ENCODE measurements around the gene CADM4.
A peak's percentile ranks its signal among the peaks of the same experiment; 100 is the strongest.

Gene CADM4

DNA sequence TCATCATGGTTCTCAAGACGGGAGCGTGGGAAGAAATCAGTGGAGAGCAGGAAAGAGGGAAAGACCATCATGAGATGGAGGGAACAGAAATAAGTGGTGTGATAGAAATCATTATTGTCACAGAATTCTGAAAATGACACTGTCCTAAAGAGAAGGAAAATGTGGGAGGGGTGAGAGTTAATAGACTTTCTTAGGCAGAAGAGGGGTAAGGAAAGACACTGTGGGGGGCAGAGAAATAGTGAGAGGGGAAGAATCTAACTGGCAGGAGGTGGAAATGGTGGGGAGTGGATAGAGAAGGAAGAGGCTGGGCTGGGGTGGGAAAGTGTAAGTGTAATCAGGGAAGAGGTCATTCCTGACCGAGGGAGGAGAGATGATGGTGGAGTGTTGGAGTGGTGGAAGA, 60.9 kb downstream of the CADM4 start:
- DNase-seq: no peak

DNA sequence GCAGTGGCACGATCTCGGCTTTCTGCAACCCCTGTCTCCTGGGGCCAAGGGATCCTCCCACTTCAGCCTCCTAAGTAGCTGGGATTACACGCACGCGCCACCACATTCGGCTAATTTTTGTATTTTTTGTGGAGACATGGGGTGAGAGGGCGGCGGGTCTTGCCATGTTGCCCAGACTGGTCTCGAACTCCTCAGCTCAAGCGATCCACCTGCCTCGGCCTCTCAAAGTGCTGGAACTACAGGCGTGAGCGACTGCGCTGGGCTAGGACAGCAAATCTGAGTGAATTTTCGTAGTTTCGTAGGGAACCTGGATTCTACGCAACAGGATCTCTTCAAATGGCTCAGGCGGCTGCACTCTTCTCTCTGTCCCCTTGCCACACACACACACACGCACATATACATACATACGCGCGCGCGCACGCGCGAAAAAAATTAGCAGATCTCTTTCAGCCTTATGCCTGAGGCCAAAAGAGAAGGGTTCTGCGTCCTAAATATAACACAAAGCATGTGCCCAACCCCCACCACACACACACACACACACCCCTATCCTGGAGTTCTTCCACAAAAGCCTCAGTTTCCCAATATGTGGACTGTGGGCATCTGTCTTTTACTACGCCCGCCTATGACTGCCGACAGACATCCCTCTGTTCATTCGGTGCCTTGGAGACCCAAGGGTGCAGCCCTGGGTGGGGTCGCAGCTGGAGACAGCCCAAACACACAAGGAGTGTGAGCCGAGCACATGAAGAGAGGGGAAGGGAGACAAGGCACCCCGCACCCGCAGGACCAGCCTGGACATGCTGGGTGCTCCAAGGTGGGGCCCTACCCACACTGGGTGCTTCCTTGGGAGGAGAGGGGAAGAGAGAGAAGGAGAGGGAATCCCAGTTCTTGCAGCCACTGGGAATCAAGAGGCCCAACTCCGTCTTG, 63.4 kb downstream of the CADM4 start:
- no peak for DNase-seq

DNA sequence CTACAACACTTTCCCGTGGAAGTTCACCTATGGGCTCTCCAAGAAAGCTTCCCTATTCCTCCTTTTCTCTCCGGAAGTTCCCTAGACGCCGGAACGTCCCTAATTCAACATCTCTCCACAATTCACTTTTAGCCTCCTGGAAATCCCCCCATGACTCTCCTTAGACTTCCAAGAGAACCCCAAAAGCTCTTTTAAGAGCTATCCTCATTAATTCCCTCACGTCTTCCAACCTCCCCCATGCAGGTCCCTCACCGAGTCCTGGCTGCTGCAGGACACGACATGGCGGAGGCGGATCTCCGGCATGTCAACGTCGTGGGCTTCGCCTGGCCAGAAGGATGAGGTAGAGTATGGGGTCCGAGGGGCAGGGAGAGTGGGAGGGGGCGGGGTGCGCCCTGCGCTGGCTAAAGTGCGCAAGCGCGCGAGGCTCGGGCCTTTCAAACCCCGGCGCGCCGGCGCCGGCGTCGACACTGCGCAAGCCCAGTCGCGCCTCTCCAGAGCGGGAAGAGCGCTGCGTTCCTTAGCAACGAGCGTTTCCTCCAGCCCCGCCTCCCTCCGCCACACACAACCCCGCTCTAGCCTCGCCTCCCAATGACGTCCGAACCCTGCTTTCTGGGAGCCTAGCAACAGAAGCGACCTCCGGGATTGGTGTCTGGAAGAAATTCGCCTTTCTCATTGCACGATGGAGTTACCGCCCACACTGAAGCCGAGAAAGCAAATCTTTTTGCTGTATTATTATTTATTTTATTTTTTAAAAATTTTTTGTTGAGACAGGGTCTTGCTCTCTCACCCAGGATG, 64.3 kb downstream of the CADM4 start, which contains the start of the genes PINLYP and XRCC1:
TSS of gene PINLYP (plus strand) at position 646 of the 795 bp plus-strand sequence. CDS start 1,391 bp downstream, outside the sequence.
TSS of gene XRCC1 (minus strand) at position 372 of the 795 bp plus-strand sequence. CDS start at position 303, 69 bp downstream.
- peak; percentile 98 to 99 for DNase-seq

DNA sequence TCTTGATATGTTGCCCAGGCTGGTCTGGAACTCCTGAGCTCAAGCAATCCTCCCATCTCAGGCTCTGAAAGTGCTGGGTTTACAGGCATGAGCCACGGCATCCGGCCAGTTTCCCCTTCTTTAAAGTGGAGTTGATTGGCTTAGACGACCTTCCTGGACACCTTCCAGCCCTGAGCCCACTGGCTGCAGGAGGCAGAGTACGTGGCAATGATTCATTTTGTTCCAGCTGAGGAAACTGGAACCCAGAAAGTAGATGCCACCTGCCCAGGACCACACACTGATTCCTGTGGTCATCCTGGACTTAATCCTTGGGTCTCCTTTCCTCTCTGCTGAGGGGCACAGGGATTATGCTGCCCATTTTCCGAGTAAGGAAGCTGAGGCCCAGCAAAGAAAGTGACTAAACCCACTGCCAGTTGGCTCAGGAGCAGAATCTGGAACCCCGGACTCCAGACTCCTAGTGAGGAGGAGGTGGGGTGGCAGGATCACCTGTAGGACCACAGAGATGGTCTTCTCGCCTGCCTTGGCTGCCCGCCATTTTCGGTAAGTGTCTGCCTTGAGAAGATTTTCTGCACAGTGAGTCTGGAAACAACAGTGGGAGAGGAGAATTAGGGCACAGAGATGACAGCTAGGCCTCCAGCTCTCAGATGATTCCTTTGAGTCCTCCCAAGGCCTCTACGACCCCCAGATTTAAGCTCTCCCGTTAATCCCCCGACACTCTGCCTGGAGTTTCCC, 65.1 kb downstream of the CADM4 start:
- no peak for DNase-seq

Data from CD4-positive, alpha-beta T cell treated with Interleukin-1 beta for 1 hour (primary cell).